ENCODE measurements around the gene SAMSN1.

DNA sequence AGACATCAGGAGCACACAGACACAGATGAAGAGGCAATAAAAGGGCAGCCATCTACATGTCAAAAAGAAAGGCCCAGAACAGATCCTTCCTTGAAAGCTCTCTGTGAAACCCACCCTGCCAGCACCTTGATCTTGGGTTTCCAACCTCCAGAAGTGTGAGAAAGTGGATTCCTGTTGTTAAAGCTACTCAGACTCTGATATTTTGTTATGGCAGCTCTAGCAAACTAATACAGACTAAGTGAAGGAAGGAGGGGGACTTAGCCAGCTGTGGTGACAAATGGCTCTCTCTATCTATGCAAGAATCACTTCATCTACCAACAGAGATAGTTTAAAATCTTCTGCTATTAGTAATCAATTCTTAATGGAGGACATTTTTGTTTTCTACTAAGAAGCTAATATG, 10.4 kb downstream of the SAMSN1 start:
- TF ChIP-seq POLR2A (IDR thresholded peaks at IDR 0.05) (no peak), CTCF (IDR thresholded peaks at IDR 0.05) (no peak)
